Natural killer cell treated with Interleukin-12 subunit alpha and Interleukin-12 subunit beta and Interleukin-15 and Interleukin-18, amount 100 ng/mL, for 72 hours (primary cell): ENCODE results near the gene FBXO28. TPM values are rescaled to one million over a fixed set of nuclear protein-coding genes. Genes with fewer than 3 reads are reported as not detected.
A peak's percentile ranks its signal among the peaks of the same experiment; 100 is the strongest.

Experiments
- ATAC-seq, 2 donors: fragments of 150-1000 bp; cut with Tn5 transposase in 1 of 2; sonication (Bioruptor Pico), chemical (Tn5 transposase) in 1 of 2; 2 replicates each; pipeline ENCODE4 v1.10.0; 2021
- DNase-seq: peaks from one replicate; pipeline ENCODE4 v3.0.0; 2022; ENCODE audit warnings: low spot score
- H3K27ac Mint-ChIP-seq, 2 donors: 1 replicate in 1 of 2; 2 replicates in 1 of 2; pipeline ENCODE4 v1.8.0; 2022; ENCODE audit warnings: mixed read lengths in 2 of 2, mild to moderate bottlenecking in 1 of 2, moderate library complexity in 1 of 2
- H3K27me3 Mint-ChIP-seq, 2 donors: 1 replicate in 1 of 2; 2 replicates in 1 of 2; pipeline ENCODE4 v1.8.0; 2022; ENCODE audit warnings: mixed read lengths in 2 of 2
- H3K36me3 Mint-ChIP-seq: one replicate; pipeline ENCODE4 v1.8.0; 2022; ENCODE audit warnings: mixed read lengths
- H3K4me1 Mint-ChIP-seq, 2 donors: 1 replicate in 1 of 2; 2 replicates in 1 of 2; pipeline ENCODE4 v1.8.0; 2022; ENCODE audit warnings: low read depth in 2 of 2, mixed read lengths in 2 of 2, mild to moderate bottlenecking in 1 of 2
- H3K4me3 Mint-ChIP-seq: one replicate; pipeline ENCODE4 v1.8.0; 2022; ENCODE audit warnings: mixed read lengths
- H3K9me3 Mint-ChIP-seq: 2 replicates; pipeline ENCODE4 v1.8.0; 2022; ENCODE audit warnings: mixed read lengths
- total RNA-seq, 2 donors: library from RNA; stranded (reverse); gene quantifications; one replicate each; pipeline ENCODE4 v1.2.3, GENCODE V29; 2022

Gene FBXO28
- total RNA-seq, 2 donors from 2014 or later, result 28.1 to 32.4 TPM

DNA sequence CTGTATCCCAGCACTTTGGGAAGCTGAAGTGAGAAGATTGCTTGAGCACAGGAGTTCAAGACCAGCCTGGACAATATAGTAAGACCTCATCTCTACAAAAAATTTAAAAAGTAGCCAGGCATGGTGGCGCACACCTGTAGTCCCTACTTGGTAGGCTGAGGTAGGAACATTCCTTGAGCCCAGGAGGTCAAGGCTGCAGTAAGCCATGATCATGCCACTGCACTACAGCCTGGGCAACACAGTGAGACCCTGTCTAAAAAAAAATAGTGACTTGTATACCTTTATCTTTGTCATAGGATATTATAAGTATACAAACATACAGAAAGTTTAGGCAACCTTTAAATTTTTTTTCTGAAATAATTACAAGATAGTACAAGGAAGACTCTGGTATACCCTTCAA, 3.9 kb upstream of the FBXO28 start:
- ATAC-seq (no peak), DNase-seq (no peak)
- Mint-ChIP-seq H3K9me3 (no peaks in the 10 kb centered on the region), H3K27me3 (peaks cover 19 to 35% of the 10 kb centered on the region in 2 donors), H3K4me1 (peaks cover 8 to 10% of the 10 kb centered on the region in 2 donors), H3K36me3 (no peaks in the 10 kb centered on the region), H3K27ac (no peak overlapping the region), H3K4me3 (no peak overlapping the region)

DNA sequence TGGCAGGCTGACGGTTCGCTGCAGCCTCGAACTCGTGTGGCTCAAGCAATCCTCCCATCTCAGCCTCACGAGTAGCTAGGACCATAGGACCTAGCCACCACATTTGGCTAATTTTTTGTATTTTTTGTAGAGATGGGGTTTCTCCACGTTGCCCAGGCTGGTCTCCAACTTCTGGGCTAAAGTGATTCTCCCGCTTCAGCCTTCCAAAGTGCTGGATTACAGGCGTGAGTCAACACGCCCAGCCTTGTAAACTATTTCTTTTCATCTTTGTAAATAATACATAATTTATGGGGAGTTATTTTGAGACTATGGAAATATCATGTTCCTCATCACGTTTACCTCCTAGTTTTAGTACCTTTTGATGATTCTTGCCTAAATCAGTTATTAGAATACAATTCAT, 906 bp upstream of the FBXO28 start:
- peaks cover 10 to 28% of the 10 kb centered on the region in 2 donors for H3K27me3 Mint-ChIP-seq
- H3K27ac Mint-ChIP-seq, result peak overlapping the region in 1 of 2 donors; percentile 95
- no peaks in the 10 kb centered on the region for H3K36me3 Mint-ChIP-seq
- no peak for DNase-seq
- no peak for ATAC-seq
- peak overlapping the region; percentile 97 for H3K4me3 Mint-ChIP-seq
- H3K9me3 Mint-ChIP-seq, result no peaks in the 10 kb centered on the region
- peaks cover 19% of the 10 kb centered on the region in 2 donors for H3K4me1 Mint-ChIP-seq

DNA sequence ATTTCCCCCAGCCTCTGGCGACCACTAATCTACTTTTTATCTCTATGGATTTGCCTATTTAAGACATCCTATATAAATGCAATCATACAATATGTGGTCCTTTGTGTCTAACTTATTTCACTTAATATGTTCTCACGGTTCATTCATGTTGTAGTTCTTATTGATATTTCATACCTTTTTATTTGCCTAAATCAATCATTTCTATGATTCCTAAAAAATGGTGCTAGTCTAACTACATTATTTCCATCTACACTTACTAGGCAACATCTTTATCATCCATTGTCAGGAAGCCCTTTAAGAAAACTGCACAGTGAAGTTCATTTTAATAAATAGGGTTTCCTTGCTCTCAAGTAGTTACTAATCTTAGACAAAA, 380 bp upstream of the FBXO28 start:
- H3K27ac Mint-ChIP-seq, result peak overlapping the region; percentile 86 to 95

DNA sequence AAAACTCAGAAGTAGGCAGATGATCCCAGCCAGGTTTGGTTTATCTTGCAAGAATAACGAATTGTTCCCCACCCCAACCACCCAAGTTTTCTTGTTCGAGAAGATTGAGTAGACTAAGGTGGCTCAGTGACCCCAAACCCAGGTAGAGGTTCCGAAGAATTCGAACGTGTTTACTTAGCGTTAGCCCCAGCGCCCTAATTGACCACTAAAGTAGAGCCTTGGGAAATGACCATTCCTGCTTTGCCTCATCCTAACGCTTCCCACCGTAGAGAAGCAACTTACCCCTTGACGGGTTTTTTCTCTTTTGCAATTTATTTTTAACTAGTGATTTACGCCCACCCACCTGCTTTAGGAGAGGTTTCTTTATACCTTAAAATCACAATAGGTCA, 870 bp downstream of the FBXO28 start:
- no peak for DNase-seq
- Mint-ChIP-seq H3K36me3 (no peaks in the 10 kb centered on the region), H3K27me3 (peaks cover 5 to 16% of the 10 kb centered on the region in 2 donors), H3K27ac (peak overlapping the region; percentile 86 to 95), H3K9me3 (no peaks in the 10 kb centered on the region), H3K4me3 (peak overlapping the region; percentile 97), H3K4me1 (peaks cover 19 to 22% of the 10 kb centered on the region in 2 donors)
- ATAC-seq, result no peak

More for the DNA sequence above, 380 bp upstream of the FBXO28 start:
- Mint-ChIP-seq H3K27me3 (peaks cover 7 to 28% of the 10 kb centered on the region in 2 donors), H3K4me3 (peak overlapping the region; percentile 97), H3K36me3 (no peaks in the 10 kb centered on the region), H3K9me3 (no peaks in the 10 kb centered on the region), H3K4me1 (peaks cover 19% of the 10 kb centered on the region in 2 donors)
- ATAC-seq (no peak), DNase-seq (no peak)

DNA sequence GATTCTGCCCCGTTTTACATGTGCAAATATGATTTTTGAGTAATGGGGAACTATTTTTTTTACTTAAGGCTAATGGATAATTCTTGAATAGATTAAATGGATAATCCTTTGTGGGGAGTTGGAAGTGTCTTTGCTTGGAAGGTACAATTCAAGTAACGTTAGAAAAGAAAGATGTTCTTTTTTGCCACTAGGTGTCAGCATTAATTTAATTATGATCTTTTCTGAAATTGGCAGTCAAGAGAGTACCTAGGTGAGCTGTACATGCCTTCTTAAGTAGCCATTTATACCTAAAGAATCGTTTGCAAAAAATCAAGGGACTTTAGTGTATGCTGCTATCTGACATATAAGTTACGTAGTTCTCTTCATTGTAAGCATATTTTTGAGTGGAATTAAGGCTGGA, 2.2 kb downstream of the FBXO28 start:
- DNase-seq, result no peak
- peak overlapping the region; percentile 61 for H3K4me3 Mint-ChIP-seq
- H3K27ac Mint-ChIP-seq, result peak overlapping the region in 1 of 2 donors; percentile 67
- H3K27me3 Mint-ChIP-seq, result peaks cover 3 to 8% of the 10 kb centered on the region in 2 donors
- ATAC-seq, result no peak
- H3K4me1 Mint-ChIP-seq, result peaks cover 19 to 27% of the 10 kb centered on the region in 2 donors
- no peaks in the 10 kb centered on the region for H3K9me3 Mint-ChIP-seq
- H3K36me3 Mint-ChIP-seq, result no peaks in the 10 kb centered on the region

DNA sequence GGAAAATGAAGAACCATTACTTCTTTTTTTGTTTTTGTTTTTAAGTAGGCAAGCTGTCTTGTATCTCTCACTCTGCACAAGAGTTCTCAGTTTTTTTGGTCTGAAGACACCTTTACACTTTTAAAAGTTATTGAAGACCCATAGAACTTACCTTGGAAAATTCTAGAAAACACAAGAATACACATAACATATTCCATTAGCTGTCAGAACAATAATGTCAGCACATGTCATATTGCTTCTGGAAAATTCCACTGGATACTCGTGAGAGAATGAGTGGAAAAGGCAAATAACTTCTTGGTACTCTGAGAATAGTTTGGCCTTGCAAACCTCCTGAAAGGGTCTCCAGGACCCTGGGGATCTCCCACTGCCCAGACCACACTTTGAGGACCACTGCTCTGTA, 4.8 kb downstream of the FBXO28 start:
- Mint-ChIP-seq H3K36me3 (no peaks in the 10 kb centered on the region), H3K27me3 (no peaks in the 10 kb centered on the region), H3K9me3 (no peaks in the 10 kb centered on the region), H3K4me1 (peaks cover 13 to 23% of the 10 kb centered on the region in 2 donors), H3K27ac (no peak overlapping the region), H3K4me3 (no peak overlapping the region)
- DNase-seq (no peak), ATAC-seq (no peak)

DNA sequence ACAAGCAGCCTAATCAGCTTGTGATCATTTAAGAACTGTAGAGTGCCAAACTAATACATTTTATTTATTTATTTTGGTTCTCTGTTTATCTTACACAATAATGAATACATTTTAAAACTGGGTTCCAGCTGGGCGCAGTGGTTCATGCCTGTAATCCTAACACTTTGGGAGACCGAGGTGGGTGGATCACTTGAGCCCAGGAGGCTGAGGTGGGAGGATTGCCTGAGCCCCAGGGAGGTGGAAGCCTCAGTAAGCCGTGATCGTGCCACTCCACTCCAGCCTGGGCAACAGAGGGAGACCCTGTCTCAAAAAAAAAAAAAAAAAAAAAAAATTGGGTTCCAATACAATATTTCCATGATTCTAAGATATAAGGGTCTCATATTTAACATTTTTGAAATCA, 9.2 kb downstream of the FBXO28 start:
- Mint-ChIP-seq H3K4me3 (no peak overlapping the region), H3K4me1 (peaks cover 5 to 17% of the 10 kb centered on the region in 2 donors), H3K36me3 (no peaks in the 10 kb centered on the region), H3K9me3 (no peaks in the 10 kb centered on the region), H3K27ac (no peak overlapping the region), H3K27me3 (no peaks in the 10 kb centered on the region)
- DNase-seq (no peak), ATAC-seq (no peak)

DNA sequence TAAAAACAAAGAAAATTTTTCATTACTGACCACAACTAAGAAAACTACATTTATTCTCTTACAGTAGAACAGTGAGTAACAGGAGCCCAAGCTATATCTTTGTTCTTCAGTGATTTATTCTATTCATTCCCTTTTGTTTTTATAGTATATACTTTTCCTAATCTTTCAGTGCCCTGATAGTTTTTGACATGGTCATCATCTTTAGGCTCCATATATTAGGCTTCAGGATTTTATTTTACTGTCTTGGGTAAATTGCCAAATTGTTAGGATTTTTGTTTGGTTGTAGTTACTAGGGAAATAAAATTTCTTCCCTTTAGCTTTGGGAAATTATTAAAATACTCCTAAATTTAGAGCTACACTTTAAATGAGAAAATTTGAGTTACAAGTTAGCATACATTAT, 10.3 kb downstream of the FBXO28 start:
- H3K27me3 Mint-ChIP-seq, result no peaks in the 10 kb centered on the region
- ATAC-seq (no peak), DNase-seq (no peak)
- H3K9me3 Mint-ChIP-seq, result no peaks in the 10 kb centered on the region
- H3K27ac Mint-ChIP-seq, result no peak overlapping the region
- H3K36me3 Mint-ChIP-seq, result no peaks in the 10 kb centered on the region
- H3K4me1 Mint-ChIP-seq, result peaks cover 5 to 17% of the 10 kb centered on the region in 2 donors
- no peak overlapping the region for H3K4me3 Mint-ChIP-seq

DNA sequence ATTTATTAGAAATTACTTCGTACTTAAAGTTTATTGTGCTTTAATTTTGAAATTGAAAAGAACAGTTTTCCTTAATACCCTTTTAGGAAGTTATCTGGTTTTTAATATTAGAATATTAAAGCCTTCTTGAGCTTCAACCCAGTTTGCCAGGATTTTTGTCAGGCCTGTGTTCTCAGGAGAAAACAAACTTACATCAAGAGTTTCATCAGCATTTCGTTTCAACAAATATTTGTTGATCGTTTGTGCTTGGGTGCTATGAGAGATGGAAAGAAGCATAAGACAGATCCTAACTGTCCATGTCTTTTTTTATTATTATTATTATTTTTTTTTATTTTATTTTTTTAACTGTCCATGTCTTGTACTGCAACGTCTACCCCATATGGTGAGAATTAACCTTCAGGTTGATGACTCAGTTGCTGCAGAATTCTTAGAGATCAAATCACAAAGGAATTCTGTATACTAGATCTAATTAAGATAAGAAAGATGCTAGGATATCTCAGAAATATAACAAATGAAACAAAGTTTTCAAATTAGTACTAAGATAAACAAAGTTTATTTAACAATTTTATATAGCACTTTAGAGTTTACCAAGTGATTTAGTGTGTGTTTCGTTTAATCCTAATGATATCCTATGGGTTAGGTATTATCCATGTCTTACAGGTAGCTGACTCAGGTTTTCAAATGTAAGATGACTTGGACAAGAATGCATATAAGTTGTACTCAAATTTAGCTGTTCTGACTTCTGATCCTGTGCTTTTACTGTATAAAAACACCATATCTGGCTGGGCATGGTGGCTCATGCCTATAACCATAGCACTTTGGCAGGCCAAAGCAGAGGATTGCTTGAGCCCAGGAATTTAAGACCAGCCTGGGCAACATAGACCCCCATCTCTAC, 14.3 kb downstream of the FBXO28 start:
- H3K4me1 Mint-ChIP-seq, result peaks cover 5 to 9% of the 10 kb centered on the region in 2 donors
- no peak for ATAC-seq
- no peaks in the 10 kb centered on the region for H3K9me3 Mint-ChIP-seq
- H3K27me3 Mint-ChIP-seq, result no peaks in the 10 kb centered on the region
- peaks cover 18% of the 10 kb centered on the region for H3K36me3 Mint-ChIP-seq
- H3K27ac Mint-ChIP-seq, result no peak overlapping the region
- no peak for DNase-seq
- H3K4me3 Mint-ChIP-seq, result no peak overlapping the region

DNA sequence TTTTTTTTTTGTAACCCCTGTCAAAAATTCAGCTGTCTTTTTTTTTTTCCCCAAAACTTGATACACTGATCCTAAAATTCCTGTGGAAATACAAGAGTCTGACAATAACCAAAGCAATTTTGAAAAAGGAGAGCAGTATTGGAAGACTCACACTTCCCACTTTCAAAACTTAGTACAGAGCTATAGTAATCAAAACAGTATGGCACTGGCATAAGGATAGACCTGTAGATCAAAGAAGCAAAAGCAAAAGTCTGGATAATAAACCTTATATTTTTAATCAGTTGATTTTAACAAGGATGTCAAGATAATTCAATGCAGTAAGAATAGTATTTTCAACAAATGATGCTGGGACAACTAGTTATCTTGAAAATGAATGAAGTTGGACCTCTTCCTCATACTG, 17.3 kb downstream of the FBXO28 start:
- Mint-ChIP-seq H3K27ac (no peak overlapping the region), H3K9me3 (no peaks in the 10 kb centered on the region), H3K27me3 (no peaks in the 10 kb centered on the region), H3K4me1 (peaks cover 0 to 3% of the 10 kb centered on the region in 2 donors), H3K36me3 (peaks cover 18% of the 10 kb centered on the region), H3K4me3 (no peak overlapping the region)
- no peak for DNase-seq
- no peak for ATAC-seq

DNA sequence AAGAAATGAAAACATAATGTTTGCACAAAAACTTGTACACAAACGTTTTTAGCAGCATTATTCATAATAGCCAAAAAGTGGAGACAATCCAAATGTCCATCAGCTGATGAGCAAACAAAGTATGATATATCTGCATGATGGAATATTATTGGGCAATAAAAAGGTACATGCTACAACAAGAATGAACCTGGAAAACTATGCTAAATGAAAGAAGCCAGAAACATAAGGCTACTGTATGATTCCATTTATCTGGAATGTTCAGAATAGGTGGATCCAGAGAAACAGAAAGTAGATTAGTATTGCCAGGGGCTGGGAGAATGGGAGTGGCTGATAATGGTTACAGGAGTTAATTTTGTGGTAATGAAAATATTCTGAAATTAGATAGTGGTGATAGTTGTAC, 19.0 kb downstream of the FBXO28 start:
- H3K27me3 Mint-ChIP-seq, result no peaks in the 10 kb centered on the region
- no peaks in the 10 kb centered on the region for H3K9me3 Mint-ChIP-seq
- no peaks in the 10 kb centered on the region for H3K4me1 Mint-ChIP-seq
- no peak overlapping the region for H3K4me3 Mint-ChIP-seq
- no peak for ATAC-seq
- H3K27ac Mint-ChIP-seq, result no peak overlapping the region
- peaks cover 24% of the 10 kb centered on the region for H3K36me3 Mint-ChIP-seq
- no peak for DNase-seq

DNA sequence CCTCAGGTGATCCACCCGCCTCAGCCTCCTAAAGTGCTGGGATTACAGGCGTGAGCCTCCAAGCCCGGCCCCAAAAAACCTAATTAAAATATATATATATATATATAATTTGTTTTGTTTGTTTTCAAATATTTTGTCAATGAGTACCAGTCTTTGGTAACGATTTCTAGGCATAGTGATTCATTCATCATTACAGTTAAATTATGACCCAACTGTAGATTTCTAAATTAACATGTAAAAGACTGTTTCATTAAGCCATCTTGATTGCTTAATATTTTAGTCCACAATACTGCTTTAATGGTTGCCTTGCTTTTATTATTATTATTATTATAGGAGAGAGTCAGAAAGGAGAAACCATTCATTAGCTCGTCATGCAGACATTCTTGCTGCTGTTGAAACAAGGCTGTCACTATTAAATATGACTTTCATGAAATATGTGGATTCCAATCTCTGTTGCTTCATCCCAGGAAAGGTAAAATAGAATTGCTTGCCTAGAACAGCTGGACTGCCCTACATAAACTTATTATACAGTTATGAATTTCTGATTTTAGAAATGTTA, 19.9 kb downstream of the FBXO28 start:
- Mint-ChIP-seq H3K27me3 (no peaks in the 10 kb centered on the region), H3K4me1 (no peaks in the 10 kb centered on the region), H3K27ac (no peak overlapping the region), H3K36me3 (peaks cover 24% of the 10 kb centered on the region), H3K4me3 (no peak overlapping the region), H3K9me3 (no peaks in the 10 kb centered on the region)
- DNase-seq (no peak), ATAC-seq (no peak)

DNA sequence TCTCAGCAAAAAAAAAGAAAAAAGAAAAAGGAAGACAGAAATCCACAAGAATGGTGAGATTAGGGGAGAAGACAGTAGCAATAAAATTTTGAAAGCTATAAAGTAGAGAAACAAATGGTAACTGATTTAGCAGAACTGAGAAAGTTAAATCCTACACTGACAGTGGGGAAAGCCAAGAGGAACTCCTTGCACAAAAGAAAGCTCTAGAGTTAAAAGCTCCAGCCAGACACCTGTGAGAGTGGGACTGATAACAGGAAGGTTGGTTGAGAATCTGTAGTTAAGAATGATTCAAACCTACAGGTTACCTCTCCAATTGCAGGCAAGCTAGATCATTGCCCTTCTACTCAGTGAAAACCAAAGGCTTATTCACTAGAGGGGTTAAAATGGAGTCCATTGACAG, 23.6 kb downstream of the FBXO28 start:
- Mint-ChIP-seq H3K9me3 (no peaks in the 10 kb centered on the region), H3K36me3 (peaks cover 6% of the 10 kb centered on the region), H3K27ac (peak overlapping the region in 1 of 2 donors; percentile 58), H3K4me1 (no peaks in the 10 kb centered on the region), H3K4me3 (no peak overlapping the region), H3K27me3 (no peaks in the 10 kb centered on the region)
- no peak for DNase-seq
- no peak for ATAC-seq

DNA sequence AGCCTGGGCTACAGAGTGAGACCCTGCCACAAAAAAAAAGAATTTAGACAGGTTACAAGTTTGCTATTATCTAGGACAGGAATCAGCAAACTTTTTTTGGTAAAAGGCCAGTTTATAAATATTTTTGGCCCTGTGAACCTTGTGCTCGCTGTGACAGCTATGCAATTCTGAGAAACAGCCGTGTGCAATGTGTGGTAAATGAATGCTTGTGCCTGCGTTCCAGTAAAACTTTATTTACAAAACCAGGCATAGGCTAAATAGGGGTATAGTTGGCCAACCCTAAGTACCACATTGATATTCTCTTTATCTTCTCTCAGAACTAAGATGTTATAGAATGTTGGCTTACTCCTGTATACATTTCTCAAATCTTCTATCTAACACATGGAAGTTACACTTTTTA, 24.3 kb downstream of the FBXO28 start:
- no peaks in the 10 kb centered on the region for H3K4me1 Mint-ChIP-seq
- peaks cover 6% of the 10 kb centered on the region for H3K36me3 Mint-ChIP-seq
- DNase-seq (no peak), ATAC-seq (no peak)
- H3K4me3 Mint-ChIP-seq, result no peak overlapping the region
- no peak overlapping the region for H3K27ac Mint-ChIP-seq
- no peaks in the 10 kb centered on the region for H3K9me3 Mint-ChIP-seq
- no peaks in the 10 kb centered on the region for H3K27me3 Mint-ChIP-seq
